ENCODE data around the gene HBG2.

HBG2 gene

DNA sequence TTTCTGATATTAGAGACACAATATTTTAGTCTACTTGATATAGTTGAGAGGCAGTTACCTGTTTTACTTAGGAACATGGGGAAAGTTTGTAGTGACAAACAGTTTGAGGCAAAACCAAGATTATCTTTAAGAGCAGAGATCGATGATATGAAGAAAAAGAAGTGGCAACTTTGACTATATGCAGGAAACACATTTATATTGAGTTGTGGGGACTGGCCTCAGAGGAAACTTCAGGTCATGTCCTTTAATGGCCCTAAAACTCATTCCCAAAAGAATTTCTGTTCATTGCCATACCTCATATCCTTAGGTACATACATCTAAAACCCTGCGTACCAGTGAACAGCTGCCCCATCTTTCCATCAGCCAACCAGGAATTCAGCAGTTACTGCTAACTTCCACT is 9.4 kb downstream of the HBG2 start:
- no peak overlapping the region for H3K4me3 Mint-ChIP-seq
- no peaks in the 10 kb centered on the region for H3K9me3 Mint-ChIP-seq
- H3K36me3 Mint-ChIP-seq = no peaks in the 10 kb centered on the region
- no peak overlapping the region for H3K27ac Mint-ChIP-seq
- H3K4me1 Mint-ChIP-seq = no peaks in the 10 kb centered on the region
- H3K27me3 Mint-ChIP-seq = peaks cover 2% of the 10 kb centered on the region

DNA sequence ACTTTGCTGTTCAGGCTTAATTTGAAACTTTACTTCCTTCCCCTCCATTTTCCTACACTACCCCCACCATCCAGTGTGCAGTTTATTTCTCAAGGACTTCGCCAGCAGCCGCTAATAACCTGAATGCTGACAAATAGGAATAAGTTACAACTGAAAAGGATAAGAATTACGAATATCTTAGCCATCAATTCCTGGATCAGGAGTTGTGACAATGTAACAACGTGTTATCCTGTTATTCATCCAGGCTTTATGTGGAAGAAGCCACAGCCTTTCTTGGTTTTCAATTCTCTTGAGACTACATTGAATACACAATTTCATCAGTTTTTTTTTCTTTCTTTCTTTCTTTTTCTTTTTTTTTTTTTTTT is 10.8 kb downstream of the HBG2 start:
- Mint-ChIP-seq H3K4me1 (no peaks in the 10 kb centered on the region), H3K27me3 (peaks cover 4% of the 10 kb centered on the region), H3K9me3 (no peaks in the 10 kb centered on the region), H3K4me3 (no peak overlapping the region), H3K36me3 (no peaks in the 10 kb centered on the region), H3K27ac (no peak overlapping the region)

DNA sequence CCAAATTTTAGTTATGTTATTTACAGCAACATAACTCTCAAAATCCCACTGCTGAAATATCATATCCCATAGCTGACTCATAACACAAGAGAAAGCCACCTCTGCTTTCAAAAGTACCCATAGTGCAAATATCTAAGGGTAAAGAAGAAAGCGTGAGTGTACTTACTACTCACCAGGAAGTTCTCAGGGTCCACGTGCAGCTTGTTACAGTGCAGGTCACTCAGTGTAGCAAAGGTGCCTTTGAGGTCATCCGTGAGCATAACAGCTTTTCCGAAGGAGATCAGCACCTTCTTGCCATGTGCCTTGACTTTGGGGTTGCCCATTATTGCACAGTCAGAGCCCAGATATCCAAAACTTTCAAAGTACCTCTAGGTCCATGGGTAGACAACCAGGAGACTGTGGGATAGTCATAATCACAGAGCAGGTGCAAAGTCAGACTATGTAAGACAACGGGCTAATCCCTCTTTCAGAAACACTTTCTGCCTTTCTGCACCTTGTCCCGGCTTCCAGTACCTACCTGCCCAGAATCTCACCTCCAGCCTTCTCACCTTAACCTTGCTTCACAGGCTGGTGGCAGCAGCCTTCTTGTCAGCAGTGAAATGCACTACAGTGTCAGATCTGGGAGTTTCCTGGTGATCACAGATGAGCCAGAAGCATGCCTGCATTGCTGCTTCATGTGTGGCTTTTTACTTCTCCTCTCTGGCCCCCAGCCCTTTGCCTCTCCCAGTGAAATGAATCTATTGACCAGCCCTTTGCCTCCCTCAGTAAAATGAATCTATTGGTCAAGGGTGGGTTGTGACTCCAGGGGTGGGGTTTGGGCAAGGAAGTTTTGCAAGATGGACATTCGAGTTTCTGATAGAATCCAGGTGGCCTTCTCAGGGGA is 11.4 kb downstream of the HBG2 start:
- H3K4me1 Mint-ChIP-seq = no peaks in the 10 kb centered on the region
- no peak overlapping the region for H3K27ac Mint-ChIP-seq
- H3K9me3 Mint-ChIP-seq = no peaks in the 10 kb centered on the region
- no peaks in the 10 kb centered on the region for H3K36me3 Mint-ChIP-seq
- H3K4me3 Mint-ChIP-seq = no peak overlapping the region
- H3K27me3 Mint-ChIP-seq = peaks cover 6% of the 10 kb centered on the region

DNA sequence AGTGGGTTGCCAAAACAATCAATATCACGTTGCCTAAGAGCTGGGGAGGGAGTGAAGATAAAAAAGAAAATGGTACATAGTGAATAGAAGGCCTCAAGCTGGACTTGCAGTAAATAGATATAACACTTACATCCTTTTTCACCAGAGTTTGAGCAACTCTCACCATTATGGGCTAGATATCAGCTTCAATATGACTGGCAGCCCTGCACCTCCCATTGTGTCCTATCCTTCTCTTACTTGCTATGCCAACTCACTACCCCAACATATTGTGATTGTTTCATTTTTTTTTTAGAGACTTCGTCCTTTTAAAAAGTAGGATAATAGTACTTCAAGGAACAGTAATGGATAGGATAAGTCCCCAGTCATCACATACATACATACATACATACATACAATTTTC is 12.4 kb downstream of the HBG2 start:
- H3K36me3 Mint-ChIP-seq = no peaks in the 10 kb centered on the region
- no peaks in the 10 kb centered on the region for H3K9me3 Mint-ChIP-seq
- peaks cover 8% of the 10 kb centered on the region for H3K27me3 Mint-ChIP-seq
- H3K27ac Mint-ChIP-seq = no peak overlapping the region
- no peaks in the 10 kb centered on the region for H3K4me1 Mint-ChIP-seq
- H3K4me3 Mint-ChIP-seq = no peak overlapping the region

DNA sequence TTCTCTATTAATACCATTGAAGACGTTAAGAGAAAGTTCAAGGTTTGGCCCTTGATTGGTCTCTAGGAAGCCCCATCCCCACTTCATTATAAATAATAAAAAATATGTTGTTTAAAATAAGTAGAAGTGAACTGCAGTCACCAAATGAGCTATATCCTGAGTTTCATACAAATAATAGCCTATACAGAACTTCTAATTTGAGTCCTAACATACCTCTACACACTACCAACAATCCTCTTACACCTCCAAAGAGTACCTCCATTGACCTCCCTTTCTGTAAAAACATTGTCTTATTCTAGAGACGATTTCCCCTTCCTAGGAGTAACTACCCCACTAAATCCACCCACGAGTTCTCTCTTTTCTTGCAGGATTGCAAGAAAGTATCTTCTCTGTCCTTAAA is 13.1 kb downstream of the HBG2 start:
- Mint-ChIP-seq H3K4me3 (no peak overlapping the region), H3K27ac (no peak overlapping the region), H3K9me3 (no peaks in the 10 kb centered on the region), H3K4me1 (no peaks in the 10 kb centered on the region), H3K27me3 (peaks cover 8% of the 10 kb centered on the region), H3K36me3 (no peaks in the 10 kb centered on the region)

DNA sequence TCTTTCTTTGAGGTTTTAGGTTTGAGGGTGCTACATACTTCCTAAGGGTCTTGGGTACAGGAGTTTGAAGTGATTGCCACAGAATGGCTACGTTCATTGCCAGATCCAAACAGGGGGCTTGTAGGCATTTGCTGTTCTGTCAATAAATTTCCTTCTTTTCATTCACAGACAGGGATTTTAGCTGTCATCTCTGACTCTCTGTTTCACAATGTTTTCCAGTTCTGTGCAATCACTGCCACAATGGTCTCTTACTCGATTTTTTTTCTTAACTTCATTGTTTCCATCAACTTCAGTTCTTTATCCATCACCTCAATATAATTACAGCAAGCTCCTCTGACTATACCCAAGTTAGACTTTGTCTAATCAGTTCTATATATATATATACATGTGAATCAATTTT is 14.1 kb downstream of the HBG2 start:
- Mint-ChIP-seq H3K36me3 (no peaks in the 10 kb centered on the region), H3K9me3 (no peaks in the 10 kb centered on the region), H3K4me1 (no peaks in the 10 kb centered on the region), H3K4me3 (no peak overlapping the region), H3K27me3 (peaks cover 8% of the 10 kb centered on the region), H3K27ac (no peak overlapping the region)

DNA sequence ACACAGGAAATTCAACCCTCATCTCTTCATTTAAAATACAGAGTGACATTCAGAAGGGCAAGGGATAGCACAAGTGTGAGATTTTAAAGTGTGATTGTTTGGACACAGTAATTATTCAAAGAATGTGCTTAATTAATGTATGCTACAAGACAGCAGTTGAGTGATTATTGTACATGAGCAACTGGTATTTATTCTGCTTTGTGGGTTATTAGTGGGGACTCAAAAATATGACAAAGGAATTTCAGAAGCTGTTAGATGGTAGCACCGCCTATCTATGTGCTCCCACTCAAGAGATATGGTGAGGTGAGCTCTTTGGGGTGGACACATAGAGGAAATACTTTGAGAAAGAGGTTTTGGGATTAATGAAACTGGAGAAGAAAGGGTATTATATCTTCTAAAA is 14.5 kb downstream of the HBG2 start:
- Mint-ChIP-seq H3K27me3 (peaks cover 8% of the 10 kb centered on the region), H3K4me3 (no peak overlapping the region), H3K4me1 (no peaks in the 10 kb centered on the region), H3K27ac (no peak overlapping the region), H3K36me3 (no peaks in the 10 kb centered on the region), H3K9me3 (no peaks in the 10 kb centered on the region)

DNA sequence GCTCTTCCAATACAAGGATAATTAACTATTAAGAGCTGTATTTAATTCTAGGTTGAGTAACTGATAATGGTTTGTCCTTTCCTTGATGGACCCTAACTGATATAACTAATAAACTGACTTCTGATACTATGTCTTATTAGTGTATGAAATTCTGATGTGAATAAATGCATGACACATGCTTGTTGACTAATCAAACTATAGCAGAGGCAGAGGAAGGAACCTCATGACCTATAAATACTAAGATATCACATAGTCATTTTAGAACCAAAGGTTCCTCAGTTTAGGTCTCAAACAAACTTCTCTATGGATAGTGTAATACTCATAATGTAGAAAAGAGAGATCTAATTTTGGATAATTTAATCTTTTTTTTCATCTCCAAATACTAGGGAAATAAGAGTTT is 15.5 kb downstream of the HBG2 start:
- Mint-ChIP-seq H3K27me3 (peaks cover 7% of the 10 kb centered on the region), H3K4me3 (no peak overlapping the region), H3K27ac (no peak overlapping the region), H3K9me3 (no peaks in the 10 kb centered on the region), H3K4me1 (no peaks in the 10 kb centered on the region), H3K36me3 (no peaks in the 10 kb centered on the region)

DNA sequence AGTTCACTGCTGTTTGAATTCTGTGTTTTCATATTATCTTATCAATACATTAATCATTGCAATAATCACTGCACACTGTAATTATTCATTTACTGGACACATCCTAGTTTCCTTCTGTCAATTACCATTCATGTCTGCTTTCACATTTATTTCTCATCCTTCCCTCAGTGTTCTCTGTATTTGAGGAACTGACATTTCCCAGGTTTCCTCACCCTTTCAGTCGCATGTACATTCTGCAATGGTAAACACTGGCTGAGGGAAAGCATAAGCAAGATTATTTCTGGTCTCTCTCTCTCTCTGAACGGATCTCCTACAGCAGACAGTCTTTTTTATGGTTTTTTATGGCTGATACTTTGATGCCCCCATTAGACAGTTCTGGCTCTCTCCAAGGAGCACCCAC is 16.1 kb downstream of the HBG2 start:
- H3K9me3 Mint-ChIP-seq = no peaks in the 10 kb centered on the region
- H3K4me3 Mint-ChIP-seq = no peak overlapping the region
- no peaks in the 10 kb centered on the region for H3K4me1 Mint-ChIP-seq
- peak overlapping the region; percentile 5 for H3K27ac Mint-ChIP-seq
- H3K36me3 Mint-ChIP-seq = no peaks in the 10 kb centered on the region
- peaks cover 7% of the 10 kb centered on the region for H3K27me3 Mint-ChIP-seq

DNA sequence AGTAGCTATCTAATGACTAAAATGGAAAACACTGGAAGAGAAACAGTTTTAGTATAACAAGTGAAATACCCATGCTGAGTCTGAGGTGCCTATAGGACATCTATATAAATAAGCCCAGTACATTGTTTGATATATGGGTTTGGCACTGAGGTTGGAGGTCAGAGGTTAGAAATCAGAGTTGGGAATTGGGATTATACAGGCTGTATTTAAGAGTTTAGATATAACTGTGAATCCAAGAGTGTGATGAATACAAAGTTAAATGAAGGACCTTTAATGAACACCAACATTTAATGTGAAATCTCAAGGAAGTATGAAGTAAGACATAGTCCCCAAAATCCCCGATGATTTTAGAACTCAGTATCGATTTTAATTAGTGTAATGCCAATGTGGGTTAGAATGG is 17.2 kb downstream of the HBG2 start:
- no peaks in the 10 kb centered on the region for H3K9me3 Mint-ChIP-seq
- H3K4me3 Mint-ChIP-seq = no peak overlapping the region
- no peaks in the 10 kb centered on the region for H3K4me1 Mint-ChIP-seq
- peaks cover 7% of the 10 kb centered on the region for H3K27me3 Mint-ChIP-seq
- no peak overlapping the region for H3K27ac Mint-ChIP-seq
- H3K36me3 Mint-ChIP-seq = no peaks in the 10 kb centered on the region

DNA sequence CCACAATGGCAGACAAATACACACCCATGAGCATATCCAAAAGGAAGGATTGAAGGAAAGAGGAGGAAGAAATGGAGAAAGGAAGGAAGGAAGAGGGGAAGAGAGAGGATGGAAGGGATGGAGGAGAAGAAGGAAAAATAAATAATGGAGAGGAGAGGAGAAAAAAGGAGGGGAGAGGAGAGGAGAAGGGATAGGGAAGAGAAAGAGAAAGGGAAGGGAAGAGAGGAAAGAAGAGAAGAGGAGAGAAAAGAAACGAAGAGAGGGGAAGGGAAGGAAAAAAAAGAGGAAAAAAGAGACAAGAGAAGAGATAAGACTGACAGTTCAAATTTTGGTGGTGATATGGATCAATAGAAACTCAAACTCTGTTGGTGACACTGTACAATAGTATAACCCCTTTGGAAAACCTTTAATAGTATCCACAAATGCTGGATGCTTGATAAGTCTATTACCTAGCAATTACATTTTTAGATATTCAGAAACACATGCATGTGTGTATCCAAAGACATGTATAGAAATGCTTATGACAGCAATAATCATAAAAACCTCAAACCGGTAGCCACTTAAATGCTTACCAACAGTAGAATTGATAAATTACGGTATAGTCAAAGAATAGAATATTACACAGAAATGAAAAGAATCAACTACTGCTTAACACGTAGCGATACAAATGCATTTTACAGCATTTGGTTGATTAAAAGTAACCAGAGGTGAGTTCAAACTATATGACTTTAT is 19.1 kb downstream of the HBG2 start:
- Mint-ChIP-seq H3K4me1 (no peaks in the 10 kb centered on the region), H3K36me3 (no peaks in the 10 kb centered on the region), H3K27me3 (peaks cover 7% of the 10 kb centered on the region)

DNA sequence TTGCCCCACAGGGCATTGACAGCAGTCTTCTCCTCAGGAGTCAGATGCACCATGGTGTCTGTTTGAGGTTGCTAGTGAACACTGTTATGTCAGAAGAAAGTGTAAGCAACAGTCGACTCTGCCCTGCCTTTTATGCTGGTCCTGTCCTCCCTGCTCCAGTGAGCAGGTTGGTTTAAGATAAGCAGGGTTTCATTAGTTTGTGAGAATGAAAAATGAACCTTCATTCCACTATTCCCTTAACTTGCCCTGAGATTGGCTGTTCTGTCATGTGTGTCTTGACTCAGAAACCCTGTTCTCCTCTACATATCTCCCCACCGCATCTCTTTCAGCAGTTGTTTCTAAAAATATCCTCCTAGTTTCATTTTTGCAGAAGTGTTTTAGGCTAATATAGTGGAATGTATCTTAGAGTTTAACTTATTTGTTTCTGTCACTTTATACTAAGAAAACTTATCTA is 20.2 kb downstream of the HBG2 start, which contains the start of gene HBD:
Gene HBD (minus strand): TSS at position 103 of the 454 bp plus-strand sequence. CDS start 50 bp downstream, at position 53.
- Mint-ChIP-seq H3K4me3 (no peak within 1 kb of the TSS), H3K36me3 (no peaks in the 10 kb centered on the region), H3K27me3 (peaks cover 8% of the 10 kb centered on the region), H3K9me3 (no peaks in the 10 kb centered on the region), H3K4me1 (no peaks in the 10 kb centered on the region), H3K27ac (no peak within 1 kb of the TSS)

More for the DNA sequence above, 19.1 kb downstream of the HBG2 start:
- H3K27ac Mint-ChIP-seq = no peak overlapping the region
- no peaks in the 10 kb centered on the region for H3K9me3 Mint-ChIP-seq
- H3K4me3 Mint-ChIP-seq = no peak overlapping the region

DNA sequence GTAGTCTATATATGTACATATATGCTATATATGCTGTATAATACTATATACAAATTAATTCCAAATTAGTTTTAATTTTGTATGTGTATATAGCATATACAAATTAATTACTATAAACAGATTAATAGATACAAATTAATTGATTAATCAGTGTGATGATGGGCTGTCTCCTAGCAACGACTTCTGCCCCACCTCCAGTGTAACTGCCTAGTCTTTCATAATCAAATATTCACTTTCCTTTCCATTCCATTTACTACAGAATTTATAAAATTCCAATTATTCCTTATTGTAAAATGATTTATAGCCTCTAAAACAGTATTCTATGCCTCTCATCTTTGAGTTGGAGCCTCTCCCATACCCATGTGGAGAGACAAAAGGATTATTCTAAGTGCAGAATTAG is 21.3 kb downstream of the HBG2 start:
- H3K27me3 Mint-ChIP-seq = peaks cover 3% of the 10 kb centered on the region
- H3K4me1 Mint-ChIP-seq = no peaks in the 10 kb centered on the region
- H3K9me3 Mint-ChIP-seq = no peaks in the 10 kb centered on the region
- H3K36me3 Mint-ChIP-seq = no peaks in the 10 kb centered on the region
- no peak overlapping the region for H3K4me3 Mint-ChIP-seq
- no peak overlapping the region for H3K27ac Mint-ChIP-seq

DNA sequence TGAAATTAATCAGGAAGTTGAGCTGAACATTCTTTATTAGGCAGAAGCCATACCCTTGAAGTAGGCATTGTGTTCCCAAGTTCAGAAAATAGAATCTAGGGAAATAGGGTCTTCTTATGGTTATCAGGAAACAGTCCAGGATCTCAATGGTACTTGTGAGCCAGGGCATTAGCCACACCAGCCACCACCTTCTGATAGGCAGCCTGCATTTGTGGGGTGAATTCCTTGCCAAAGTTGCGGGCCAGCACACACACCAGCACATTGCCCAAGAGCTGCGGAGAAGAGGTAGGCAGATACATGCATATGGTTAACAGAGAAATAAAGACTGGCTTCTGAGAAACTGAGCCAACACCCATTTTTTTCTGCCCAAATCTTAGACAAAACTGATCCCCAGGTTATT is 21.8 kb downstream of the HBG2 start:
- no peak overlapping the region for H3K4me3 Mint-ChIP-seq
- no peaks in the 10 kb centered on the region for H3K4me1 Mint-ChIP-seq
- no peaks in the 10 kb centered on the region for H3K9me3 Mint-ChIP-seq
- H3K27ac Mint-ChIP-seq = no peak overlapping the region
- no peaks in the 10 kb centered on the region for H3K36me3 Mint-ChIP-seq
- H3K27me3 Mint-ChIP-seq = peaks cover 6% of the 10 kb centered on the region

DNA sequence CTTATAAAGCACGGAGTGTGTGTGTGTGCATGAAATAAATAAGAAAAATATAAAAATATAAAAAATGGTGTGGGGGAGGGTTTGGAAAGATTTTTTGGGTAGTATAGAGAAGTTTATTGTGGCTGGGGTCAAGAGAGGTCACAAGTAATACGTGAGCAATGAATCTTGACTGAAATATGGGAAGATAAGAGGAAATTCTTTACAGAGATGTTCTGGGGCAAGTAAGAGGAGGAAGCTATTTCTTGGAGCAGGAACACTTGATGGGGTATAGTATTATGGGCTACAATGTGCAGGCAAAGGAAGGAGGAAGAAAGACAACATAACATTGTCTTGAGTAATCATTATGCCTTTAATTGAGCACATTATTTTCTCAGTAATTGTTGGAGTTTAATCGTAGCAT is 22.4 kb downstream of the HBG2 start:
- Mint-ChIP-seq H3K4me3 (no peak overlapping the region), H3K4me1 (no peaks in the 10 kb centered on the region), H3K36me3 (no peaks in the 10 kb centered on the region), H3K27me3 (peaks cover 5% of the 10 kb centered on the region), H3K9me3 (no peaks in the 10 kb centered on the region), H3K27ac (no peak overlapping the region)

DNA sequence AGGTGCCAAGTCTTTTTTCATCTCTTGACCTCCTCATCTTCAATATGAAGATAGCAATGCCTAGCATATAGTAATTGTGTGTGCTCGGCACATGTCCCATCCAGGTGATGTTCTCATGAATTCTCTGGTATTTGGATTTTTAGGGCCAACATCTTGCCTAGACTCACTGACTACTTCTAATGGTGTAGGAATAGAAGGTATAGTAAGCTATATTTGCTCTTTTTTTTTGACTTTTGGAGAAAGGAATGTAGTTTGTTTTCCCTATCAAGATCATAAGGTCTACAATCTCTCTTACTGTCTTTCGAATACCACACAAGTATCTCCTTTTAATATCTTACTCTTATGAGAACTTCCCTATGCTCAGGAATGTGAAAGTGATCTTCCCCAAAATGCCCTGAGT is 23.5 kb downstream of the HBG2 start:
- no peaks in the 10 kb centered on the region for H3K4me1 Mint-ChIP-seq
- H3K4me3 Mint-ChIP-seq = no peak overlapping the region
- H3K27ac Mint-ChIP-seq = no peak overlapping the region
- H3K36me3 Mint-ChIP-seq = no peaks in the 10 kb centered on the region
- H3K27me3 Mint-ChIP-seq = peaks cover 5% of the 10 kb centered on the region
- H3K9me3 Mint-ChIP-seq = no peaks in the 10 kb centered on the region

Data from activated naive CD4-positive, alpha-beta T cell treated with anti-CD3 and anti-CD28 coated beads, Interleukin-2, amount 50 U/mL, for 24 hours (primary cell).